ENCODE results near the gene RGS3. TPM values are rescaled to one million over a fixed set of nuclear protein-coding genes. Genes with fewer than 3 reads are reported as not detected.

The RGS3 gene
- total RNA-seq, 1 donor from 2014 or later, result 122 TPM

DNA sequence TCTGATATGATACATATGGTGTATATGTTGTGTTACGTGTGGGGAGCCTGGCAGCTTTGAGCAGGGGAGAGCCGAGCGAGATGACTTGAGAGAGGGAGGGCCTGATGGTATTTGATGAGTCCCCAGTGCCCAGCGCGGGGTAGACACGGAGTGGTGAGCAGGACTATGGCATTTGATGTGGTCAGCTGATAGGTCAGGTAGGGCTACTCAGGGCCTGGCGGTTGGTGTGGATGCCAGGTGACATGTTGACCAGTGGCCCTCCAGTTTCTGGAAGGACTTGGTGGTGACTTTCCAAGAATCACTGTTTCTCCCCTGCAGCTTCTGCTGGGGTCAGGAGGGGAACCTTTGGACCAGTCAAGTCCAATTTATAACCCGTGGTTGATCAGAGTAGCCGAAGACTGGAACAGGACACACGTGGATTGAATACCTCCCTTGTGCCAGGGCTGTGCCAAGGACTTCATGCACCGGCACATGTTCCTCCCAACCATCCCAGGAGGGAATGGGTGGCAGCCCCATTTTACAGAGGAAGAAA is 148.8 kb downstream of the RGS3 start:
- H3K9me3 Mint-ChIP-seq, result no peaks in the 10 kb centered on the region
- H3K27ac Mint-ChIP-seq, result no peak overlapping the region
- intact Hi-C loops (cut with micrococcal nuclease), result no loop called here
- H3K4me3 Mint-ChIP-seq, result no peak overlapping the region
- H3K36me3 Mint-ChIP-seq (ENCODE audit: low read depth), result no peaks in the 10 kb centered on the region
- no peak for DNase-seq
- H3K27me3 Mint-ChIP-seq, result no peaks in the 10 kb centered on the region
- H3K4me1 Mint-ChIP-seq, result peaks cover 30% of the 10 kb centered on the region

DNA sequence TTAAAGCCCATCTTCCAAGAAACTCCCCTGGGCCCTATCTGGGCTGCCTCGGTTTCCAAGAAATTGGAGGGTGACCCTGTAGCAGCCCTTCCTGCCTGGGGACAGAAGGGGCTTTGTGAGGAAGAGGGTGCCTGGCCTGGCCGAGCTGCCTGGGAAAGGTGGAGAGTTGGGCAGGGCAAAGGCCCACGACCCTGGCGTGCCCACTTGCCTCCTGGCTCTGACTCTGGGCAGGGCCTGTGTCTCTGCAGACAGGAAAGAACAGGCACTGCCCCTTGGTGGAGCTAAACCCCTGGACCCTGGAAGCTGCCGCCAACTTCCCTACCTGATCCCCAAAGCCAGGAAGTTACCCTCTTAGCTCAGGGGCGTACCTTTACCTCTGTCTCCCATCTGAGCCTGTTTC is 149.3 kb downstream of the RGS3 start:
- no peak overlapping the region for H3K4me3 Mint-ChIP-seq
- no peaks in the 10 kb centered on the region for H3K9me3 Mint-ChIP-seq
- H3K36me3 Mint-ChIP-seq (ENCODE audit: low read depth), result no peaks in the 10 kb centered on the region
- no peaks in the 10 kb centered on the region for H3K27me3 Mint-ChIP-seq
- H3K4me1 Mint-ChIP-seq, result peaks cover 34% of the 10 kb centered on the region
- no peak overlapping the region for H3K27ac Mint-ChIP-seq
- intact Hi-C loops (cut with micrococcal nuclease), result no loop called here
- no peak for DNase-seq

- intact Hi-C loops (cut with micrococcal nuclease), result loop anchor here (2.0 kb wide), 2 partner anchors 19 to 35 kb away; no protein-coding TSS in a partner anchor
- no peaks in the 10 kb centered on the region for H3K36me3 Mint-ChIP-seq (ENCODE audit: low read depth)
- no peaks in the 10 kb centered on the region for H3K27me3 Mint-ChIP-seq
- H3K4me3 Mint-ChIP-seq, result no peak overlapping the region
- DNase-seq, result no peak
- H3K27ac Mint-ChIP-seq, result peak overlapping the region; percentile 95
- H3K4me1 Mint-ChIP-seq, result peaks cover 38% of the 10 kb centered on the region
- H3K9me3 Mint-ChIP-seq, result no peaks in the 10 kb centered on the region
These were observed 150.4 kb downstream of the RGS3 start for GRCh38 chr9:113613815-113614413.

DNA sequence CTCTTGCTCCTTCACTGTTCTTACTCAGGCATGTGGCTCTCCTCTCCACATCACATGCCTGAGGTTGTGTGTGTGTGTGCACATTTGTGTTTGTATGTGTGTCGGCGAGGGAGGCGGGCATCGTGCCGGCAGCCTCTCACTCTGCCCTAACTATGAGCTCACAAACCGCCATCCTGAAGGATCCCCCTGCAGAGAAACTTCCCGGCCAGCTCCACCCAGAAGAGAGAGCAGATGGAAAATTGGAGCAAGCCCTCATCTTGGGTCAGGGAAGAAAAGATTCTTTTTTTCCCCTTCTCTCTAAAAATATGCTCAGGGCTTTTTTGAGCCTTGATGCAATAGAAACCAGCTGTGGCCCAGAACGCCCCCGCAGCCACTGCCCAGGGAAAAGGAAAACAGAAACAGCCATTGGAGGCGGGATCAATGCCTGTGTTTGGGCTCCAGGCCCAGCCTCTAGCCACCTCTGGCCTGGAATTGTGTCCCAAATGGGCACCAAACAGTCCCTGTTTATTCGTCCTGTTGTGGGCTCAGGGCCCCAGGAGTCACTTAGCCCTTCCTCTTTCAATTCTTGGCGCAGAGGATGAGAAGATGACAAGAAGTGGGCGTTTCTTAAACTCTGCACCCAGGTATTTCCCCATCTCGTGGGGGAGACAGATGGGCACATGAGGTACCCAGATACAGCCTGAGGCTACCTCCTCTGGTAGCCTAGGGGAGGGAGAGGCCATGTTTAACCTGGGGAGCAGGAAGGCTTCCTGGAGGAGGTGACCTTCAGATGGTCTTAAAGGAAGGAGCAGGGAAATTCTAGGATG is 151.5 kb downstream of the RGS3 start:
- peaks cover 46% of the 10 kb centered on the region for H3K4me1 Mint-ChIP-seq
- DNase-seq, result no peak
- H3K9me3 Mint-ChIP-seq, result no peaks in the 10 kb centered on the region
- H3K27ac Mint-ChIP-seq, result peak overlapping the region; percentile 95
- H3K27me3 Mint-ChIP-seq, result no peaks in the 10 kb centered on the region
- H3K4me3 Mint-ChIP-seq, result peak overlapping the region; percentile 70
- no peaks in the 10 kb centered on the region for H3K36me3 Mint-ChIP-seq (ENCODE audit: low read depth)
- intact Hi-C loops (cut with micrococcal nuclease), result loop anchor here (1.0 to 2.0 kb wide), 3 partner anchors 8 to 36 kb away; no protein-coding TSS in a partner anchor

DNA sequence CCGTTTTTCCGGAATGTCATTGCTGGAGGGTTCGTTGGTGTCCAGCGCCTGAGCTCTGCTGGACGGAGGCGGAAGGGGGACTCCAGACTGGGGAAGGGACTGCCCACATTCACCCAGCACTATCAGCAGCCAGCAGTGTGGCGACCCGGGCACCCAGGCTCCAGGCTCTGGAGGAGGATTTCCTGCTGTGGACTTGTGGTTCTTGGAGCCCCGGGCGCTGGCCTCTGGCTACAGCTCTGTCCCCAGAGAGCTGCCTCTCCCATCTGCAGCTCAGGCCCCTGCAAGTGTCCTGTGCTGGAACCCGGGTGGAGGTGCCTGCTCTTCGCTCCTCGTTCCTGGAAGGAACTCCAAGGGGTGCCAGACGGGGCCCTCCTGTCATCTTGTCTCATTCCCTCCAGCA is 152.6 kb downstream of the RGS3 start:
- no peak for DNase-seq
- H3K4me1 Mint-ChIP-seq, result peaks cover 53% of the 10 kb centered on the region
- H3K9me3 Mint-ChIP-seq, result no peaks in the 10 kb centered on the region
- peak overlapping the region; percentile 95 for H3K27ac Mint-ChIP-seq
- H3K27me3 Mint-ChIP-seq, result no peaks in the 10 kb centered on the region
- H3K4me3 Mint-ChIP-seq, result peak overlapping the region; percentile 70
- no peaks in the 10 kb centered on the region for H3K36me3 Mint-ChIP-seq (ENCODE audit: low read depth)
- intact Hi-C loops (cut with micrococcal nuclease), result no loop called here

GRCh38 chr9:113616621-113617496 is 153.3 kb downstream of the RGS3 start:
- Mint-ChIP-seq H3K27ac (peak overlapping the region; percentile 95), H3K36me3 (ENCODE audit: low read depth) (no peaks in the 10 kb centered on the region), H3K9me3 (no peaks in the 10 kb centered on the region), H3K4me1 (peaks cover 60% of the 10 kb centered on the region), H3K4me3 (no peak overlapping the region), H3K27me3 (no peaks in the 10 kb centered on the region)
- DNase-seq, result peak; percentile 66
- intact Hi-C loops (cut with micrococcal nuclease), result no loop called here

DNA sequence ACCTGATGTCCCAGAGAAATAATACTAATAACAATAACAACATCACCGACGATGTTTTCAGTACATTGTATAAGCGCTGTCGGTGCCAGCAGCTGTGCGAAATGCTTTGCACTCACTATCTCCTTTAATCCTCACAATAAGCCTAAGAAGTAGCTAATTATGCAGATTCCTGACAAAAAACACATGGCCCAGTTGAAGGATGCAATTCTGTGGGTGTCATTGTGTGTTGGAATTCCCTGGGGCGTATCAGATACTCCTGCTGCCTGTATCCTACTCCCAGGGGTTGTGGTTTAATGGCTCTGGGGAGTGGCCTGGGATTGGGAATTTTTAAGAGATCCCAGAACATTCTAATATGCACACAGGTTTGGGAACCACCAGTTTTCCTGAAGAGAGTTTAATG is 154.0 kb downstream of the RGS3 start:
- Mint-ChIP-seq H3K36me3 (ENCODE audit: low read depth) (no peaks in the 10 kb centered on the region), H3K4me1 (peaks cover 63% of the 10 kb centered on the region), H3K27me3 (no peaks in the 10 kb centered on the region), H3K9me3 (no peaks in the 10 kb centered on the region), H3K27ac (peak overlapping the region; percentile 78), H3K4me3 (no peak overlapping the region)
- intact Hi-C loops (cut with micrococcal nuclease), result no loop called here
- no peak for DNase-seq

GRCh38 chr9:113618836-113619490 is 155.4 kb downstream of the RGS3 start:
- no peaks in the 10 kb centered on the region for H3K36me3 Mint-ChIP-seq (ENCODE audit: low read depth)
- H3K4me3 Mint-ChIP-seq, result peak overlapping the region; percentile 8

GRCh38 chr9:113619491-113620376 is 156.2 kb downstream of the RGS3 start:
- no peaks in the 10 kb centered on the region for H3K36me3 Mint-ChIP-seq (ENCODE audit: low read depth)
- H3K27ac Mint-ChIP-seq, result peak overlapping the region; percentile 26
- no peak for DNase-seq
- no peaks in the 10 kb centered on the region for H3K9me3 Mint-ChIP-seq
- intact Hi-C loops (cut with micrococcal nuclease), result no loop called here
- H3K4me3 Mint-ChIP-seq, result no peak overlapping the region
- no peaks in the 10 kb centered on the region for H3K27me3 Mint-ChIP-seq
- H3K4me1 Mint-ChIP-seq, result peaks cover 67% of the 10 kb centered on the region

More at GRCh38 chr9:113618836-113619490, 155.4 kb downstream of the RGS3 start:
- DNase-seq, result no peak
- peak overlapping the region; percentile 56 for H3K27ac Mint-ChIP-seq
- H3K4me1 Mint-ChIP-seq, result peaks cover 72% of the 10 kb centered on the region
- H3K27me3 Mint-ChIP-seq, result no peaks in the 10 kb centered on the region
- H3K9me3 Mint-ChIP-seq, result no peaks in the 10 kb centered on the region
- intact Hi-C loops (cut with micrococcal nuclease), result no loop called here

- no peaks in the 10 kb centered on the region for H3K27me3 Mint-ChIP-seq
- no peaks in the 10 kb centered on the region for H3K36me3 Mint-ChIP-seq (ENCODE audit: low read depth)
- H3K4me1 Mint-ChIP-seq, result peaks cover 59% of the 10 kb centered on the region
- peak overlapping the region; percentile 96 for H3K27ac Mint-ChIP-seq
- intact Hi-C loops (cut with micrococcal nuclease), result no loop called here
- DNase-seq, result no peak
- H3K4me3 Mint-ChIP-seq, result peak overlapping the region; percentile 41
- H3K9me3 Mint-ChIP-seq, result no peaks in the 10 kb centered on the region
These were observed 157.0 kb downstream of the RGS3 start for GRCh38 chr9:113620377-113621161.

GRCh38 chr9:113621309-113621791 is 157.8 kb downstream of the RGS3 start:
- DNase-seq, result no peak
- H3K4me1 Mint-ChIP-seq, result peaks cover 55% of the 10 kb centered on the region
- intact Hi-C loops (cut with micrococcal nuclease), result no loop called here
- H3K27ac Mint-ChIP-seq, result peak overlapping the region; percentile 96
- no peaks in the 10 kb centered on the region for H3K9me3 Mint-ChIP-seq
- no peaks in the 10 kb centered on the region for H3K27me3 Mint-ChIP-seq
- H3K36me3 Mint-ChIP-seq (ENCODE audit: low read depth), result no peaks in the 10 kb centered on the region
- H3K4me3 Mint-ChIP-seq, result no peak overlapping the region

DNA sequence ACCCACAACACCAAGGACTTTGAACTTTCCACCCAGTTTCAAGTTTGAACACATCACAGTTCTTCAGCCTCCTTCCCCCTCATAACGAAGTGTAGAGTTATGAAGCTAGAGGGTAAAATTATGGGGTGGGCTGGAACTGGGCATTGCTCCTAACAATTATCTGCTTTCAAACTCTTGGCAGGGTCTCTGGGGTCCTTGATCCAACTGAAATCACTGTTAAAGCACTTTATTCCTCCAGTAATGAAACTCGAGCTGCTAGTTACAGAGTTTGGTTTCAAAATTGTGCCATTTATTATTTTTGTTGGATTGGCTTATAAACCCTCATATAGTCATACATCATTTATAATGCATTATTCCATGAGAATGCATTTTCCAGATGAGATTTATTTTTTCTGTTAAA is 158.5 kb downstream of the RGS3 start:
- Mint-ChIP-seq H3K4me1 (peaks cover 51% of the 10 kb centered on the region), H3K27ac (peak overlapping the region; percentile 96)
- intact Hi-C loops (cut with micrococcal nuclease), result loop anchor here (1.0 to 2.0 kb wide), 5 partner anchors 31 to 110 kb away; no protein-coding TSS in a partner anchor

More for the DNA sequence above, 158.5 kb downstream of the RGS3 start:
- H3K36me3 Mint-ChIP-seq (ENCODE audit: low read depth), result no peaks in the 10 kb centered on the region
- no peak for DNase-seq
- no peak overlapping the region for H3K4me3 Mint-ChIP-seq
- H3K9me3 Mint-ChIP-seq, result no peaks in the 10 kb centered on the region
- no peaks in the 10 kb centered on the region for H3K27me3 Mint-ChIP-seq
